K562 (cell line): ENCODE results near the gene GNB2. TPM values are rescaled to one million over a fixed set of nuclear protein-coding genes. Genes with fewer than 3 reads are reported as not detected.

Experiments
- ADNP ChIP-seq: fragments of 200-800 bp; sonication (Bioruptor generic); IDR thresholded peaks from 2 replicates; pipeline ENCODE4 v1.6.1; 2016; ENCODE audit warnings: missing genetic modification characterization, missing compliant biosample characterization
- CGGBP1 ChIP-seq: fragments of 250-450 bp; sonication (Bioruptor Pico); IDR thresholded peaks from 2 replicates; pipeline ENCODE4 v1.9.0; 2021; ENCODE audit warnings: mild to moderate bottlenecking
- CHD2 ChIP-seq: IDR thresholded peaks from 2 replicates; pipeline ENCODE4 v1.6.1; 2011; ENCODE audit warnings: low read depth, low read length
- CTBP1 ChIP-seq: fragments of 450-650 bp; IDR thresholded peaks from 2 replicates; pipeline ENCODE4 v1.6.1; 2016; ENCODE audit warnings: borderline replicate concordance
- E2F1 ChIP-seq: sonication (generic); formaldehyde crosslinking; IDR thresholded peaks from 2 replicates; pipeline ENCODE4 v1.8.1; 2023; ENCODE audit warnings: mild to moderate bottlenecking, missing genetic modification reagents, moderate library complexity
- E2F8 ChIP-seq: fragments of 450-650 bp; IDR thresholded peaks from 2 replicates; pipeline ENCODE4 v1.7.1; 2018; ENCODE audit warnings: mild to moderate bottlenecking, low read depth; ENCODE audit not compliant: partially characterized antibody
- HMGXB4 ChIP-seq: sonication (generic); formaldehyde crosslinking; IDR thresholded peaks from 2 replicates; pipeline ENCODE4 v1.8.1; 2023; ENCODE audit warnings: mild to moderate bottlenecking, missing genetic modification reagents
- JUNB ChIP-seq: fragments of 450-650 bp; formaldehyde crosslinking; conservative IDR thresholded peaks from 2 replicates; pipeline ENCODE4 v1.4.0; 2020; ENCODE audit warnings: mild to moderate bottlenecking
- POLR2A ChIP-seq: fragments of 450-650 bp; conservative IDR thresholded peaks from 2 replicates; pipeline ENCODE4 v1.6.1; 2016
- WHSC1 ChIP-seq: IDR thresholded peaks from one replicate; pipeline ENCODE4 v1.6.1; 2012; ENCODE audit warnings: low read length, control low read depth, inconsistent platforms
- ZBTB17 ChIP-seq: fragments of 450-650 bp; formaldehyde crosslinking; IDR thresholded peaks from 2 replicates; pipeline ENCODE4 v1.4.0; 2020; ENCODE audit warnings: mild to moderate bottlenecking
- ZNF274 ChIP-seq: IDR thresholded peaks from 2 replicates; pipeline ENCODE4 v1.6.1; 2011; ENCODE audit warnings: low read depth, mild to moderate bottlenecking, low read length, moderate library complexity, borderline replicate concordance
- ZNF407 ChIP-seq: fragments of 450-650 bp; IDR thresholded peaks from 2 replicates; pipeline ENCODE4 v1.6.1; 2016; ENCODE audit warnings: low read depth
- polyA plus RNA-seq, 8 experiments: library from polyadenylated mRNA; depleted of rRNA in 4 of 8; stranded (reverse) in 5 of 8; unstranded in 3 of 8; fragments of >200 nt; fragmentation: Nextera tagmentation in 2 of 8; fragmentation: Illumina TruSeq in 1 of 8; extraction: Ambion mirVana in 2 of 8; extraction: Trizol in 1 of 8; gene quantifications; 2 replicates each; pipeline versions ENCODE4 v1.2.1 to v1.2.3, GENCODE V29; 2011 to 2014; ENCODE audit warnings: inconsistent platforms in 1 of 8, missing spikeins in 1 of 8
- total RNA-seq, 7 experiments: library from RNA; depleted of rRNA in 6 of 7; stranded (reverse); fragments of >200 nt in 6 of 7; fragmentation: Illumina TruSeq in 2 of 7; extraction: Trizol in 2 of 7; gene quantifications; 2 replicates each; pipeline versions ENCODE4 v1.2.1 to v1.2.3, GENCODE V29; 2011 to 2021; ENCODE audit warnings: low replicate concordance in 1 of 7

GNB2 gene
- total and polyA plus RNA-seq, 9 of the 15 experiments (the other 6 are each of a cell fraction or from before 2014, with no cell fraction given), result 0.65 to 320 (median 104) TPM

GRCh38 chr7:100691676-100692577 lies 18.4 kb downstream of the GNB2 start (continued):
- TF ChIP-seq HMGXB4 (CRISPR knock-in tag), result no peak
- 0 out of 2 replicates have a peak, but pooled peaks have one; percentile 34 for TF ChIP-seq POLR2A
- TF ChIP-seq WHSC1, result no peak
- TF ChIP-seq ZNF274, result no peak
- TF ChIP-seq CTBP1, result 0 out of 2 replicates have a peak, but pooled peaks have one; percentile 18
- TF ChIP-seq JUNB (CRISPR knock-in tag), result no peak
- no peak for TF ChIP-seq ADNP
- TF ChIP-seq CHD2, result no peak; the same call in 1 of the 2 replicates
- TF ChIP-seq E2F1 (CRISPR knock-in tag), result peak; percentile 72; the same call in 1 of the 2 replicates
- TF ChIP-seq E2F8, result peak; percentile 83
- no peak for TF ChIP-seq ZBTB17 (CRISPR knock-in tag)
- no peak for TF ChIP-seq ZNF407
- TF ChIP-seq CGGBP1, result no peak
